ENCODE measurements around the gene MAMSTR.

DNA sequence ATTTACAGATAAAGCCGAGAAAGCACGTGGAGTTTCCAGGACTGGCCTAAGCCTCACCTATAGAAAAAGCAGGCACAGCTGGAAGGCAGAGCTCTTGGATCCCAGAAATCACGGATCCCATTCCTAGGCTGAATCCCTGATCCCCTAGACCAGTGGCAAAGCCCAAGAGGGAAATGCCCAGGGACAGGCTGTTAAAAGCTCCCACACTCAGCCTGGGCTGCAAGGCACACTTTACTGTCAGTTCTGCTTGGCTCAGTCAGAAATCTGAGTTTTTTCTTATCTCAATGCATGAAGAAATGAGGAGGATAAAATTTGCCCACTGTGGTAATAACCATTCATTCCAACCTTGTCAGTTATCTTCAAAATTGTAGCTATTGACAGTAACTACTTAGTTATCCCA is 31.7 kb downstream of the MAMSTR start:
- TF ChIP-seq CTCF (conservative IDR thresholded peaks at IDR 0.05 in 1 of 2, IDR thresholded peaks at IDR 0.05 in 1 of 2; ENCODE audit: low read depth in 1 of 2, low read length in 2 of 2) (no peak), EZH2 (IDR thresholded peaks at IDR 0.05; ENCODE audit: low read length, missing control alignments) (no peak)

All from fibroblast of lung (primary cell).